Measurements from ENCODE around the gene MBD5.
A peak's percentile ranks its signal among the peaks of the same experiment; 100 is the strongest.
"Not testable (repeated sequence)": the region's sequence is repeated elsewhere in the genome, so short reads cannot be mapped to it uniquely, and the experiment has no call there.

MBD5 gene

DNA sequence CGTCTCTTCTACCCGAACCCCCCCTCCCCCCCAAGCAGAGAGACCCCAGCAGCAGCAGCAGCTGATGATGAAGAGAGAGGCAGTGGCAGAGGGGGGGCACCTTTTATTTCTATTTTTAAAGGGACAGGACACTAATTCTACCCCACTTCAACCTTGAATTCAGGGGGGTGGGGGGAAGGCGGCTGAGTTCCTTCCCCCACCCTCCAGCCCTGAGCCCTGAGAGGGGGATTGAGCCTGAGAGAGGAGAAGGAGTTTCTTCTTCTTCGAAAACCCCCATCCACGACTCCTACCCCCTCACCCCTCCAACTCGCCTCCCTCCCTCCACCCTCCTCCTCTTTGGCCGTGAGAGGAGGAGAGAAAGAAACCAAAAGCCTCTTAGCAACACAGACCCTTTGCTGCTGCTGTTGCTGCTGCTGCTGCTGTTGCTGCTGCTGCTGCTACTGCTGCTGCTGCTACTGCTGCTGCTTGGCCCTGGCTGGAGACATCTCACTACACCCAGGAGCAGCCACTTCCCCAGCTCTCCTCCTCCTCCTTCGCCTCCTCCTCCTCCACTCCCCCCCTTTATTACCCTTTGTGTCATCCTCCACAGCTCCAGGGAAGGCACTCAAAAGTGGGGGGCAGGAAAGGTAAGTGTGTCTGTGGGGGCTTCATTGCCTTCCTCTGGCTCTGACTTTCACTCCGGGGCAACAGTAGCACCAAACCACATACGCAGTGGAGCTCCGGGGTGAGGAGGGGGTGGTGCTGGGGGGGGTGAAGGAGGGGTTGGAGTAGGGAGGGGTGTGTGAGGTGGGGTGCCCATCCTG lies at the start of gene MBD5:
TSS of gene MBD5 (plus strand) at position 33 of the 803 bp plus-strand sequence.
- peak; percentile 22 for DNase-seq (ENCODE audit: low spot score)
- TF ChIP-seq, protein P1, sequence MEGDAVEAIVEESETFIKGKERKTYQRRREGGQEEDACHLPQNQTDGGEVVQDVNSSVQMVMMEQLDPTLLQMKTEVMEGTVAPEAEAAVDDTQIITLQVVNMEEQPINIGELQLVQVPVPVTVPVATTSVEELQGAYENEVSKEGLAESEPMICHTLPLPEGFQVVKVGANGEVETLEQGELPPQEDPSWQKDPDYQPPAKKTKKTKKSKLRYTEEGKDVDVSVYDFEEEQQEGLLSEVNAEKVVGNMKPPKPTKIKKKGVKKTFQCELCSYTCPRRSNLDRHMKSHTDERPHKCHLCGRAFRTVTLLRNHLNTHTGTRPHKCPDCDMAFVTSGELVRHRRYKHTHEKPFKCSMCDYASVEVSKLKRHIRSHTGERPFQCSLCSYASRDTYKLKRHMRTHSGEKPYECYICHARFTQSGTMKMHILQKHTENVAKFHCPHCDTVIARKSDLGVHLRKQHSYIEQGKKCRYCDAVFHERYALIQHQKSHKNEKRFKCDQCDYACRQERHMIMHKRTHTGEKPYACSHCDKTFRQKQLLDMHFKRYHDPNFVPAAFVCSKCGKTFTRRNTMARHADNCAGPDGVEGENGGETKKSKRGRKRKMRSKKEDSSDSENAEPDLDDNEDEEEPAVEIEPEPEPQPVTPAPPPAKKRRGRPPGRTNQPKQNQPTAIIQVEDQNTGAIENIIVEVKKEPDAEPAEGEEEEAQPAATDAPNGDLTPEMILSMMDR (IDR thresholded peaks at IDR 0.05; ENCODE audit: extremely low read depth, missing control alignments), result no peak

DNA sequence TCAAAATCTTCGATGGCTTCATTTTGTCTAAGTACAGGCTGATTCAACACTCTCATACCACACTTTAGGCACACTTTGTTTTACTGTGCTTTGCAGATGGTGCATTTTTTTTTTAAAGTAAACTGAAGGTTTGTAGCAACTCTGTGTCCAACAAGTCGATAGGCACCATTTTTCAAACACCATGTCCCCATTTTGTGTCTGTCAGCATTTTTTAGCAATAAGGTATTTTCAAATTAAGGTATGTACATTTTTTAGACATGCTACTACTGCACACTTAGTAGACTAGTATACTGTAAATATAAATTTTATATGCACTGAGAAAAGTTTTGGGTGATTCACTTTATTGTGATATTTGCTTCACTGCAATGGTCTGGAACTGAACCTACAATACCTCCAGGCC lies 44.8 kb upstream of the MBD5 start:
- no peak for DNase-seq (ENCODE audit: low spot score)
- TF ChIP-seq, protein P1 (IDR thresholded peaks at IDR 0.05; ENCODE audit: extremely low read depth, missing control alignments), result no peak

DNA sequence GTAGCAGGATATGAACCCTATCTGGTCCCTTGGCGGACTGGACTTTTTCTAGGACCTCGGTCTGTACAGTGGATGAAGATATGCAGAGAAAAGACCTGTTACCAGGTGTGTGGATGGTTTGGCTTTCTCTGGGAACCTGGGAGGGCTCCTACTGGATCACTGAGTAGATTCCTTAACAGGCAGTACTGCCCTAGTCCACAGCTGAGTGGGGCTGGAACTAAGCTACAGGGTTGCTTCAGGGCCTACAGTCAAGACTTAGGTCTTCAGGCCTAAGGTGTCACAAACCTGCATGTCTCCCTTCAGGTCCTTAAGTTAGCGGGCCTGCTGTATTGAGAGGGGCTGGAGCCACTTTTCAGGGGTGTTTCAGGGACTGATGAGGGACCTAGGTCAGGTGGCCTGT lies 43.2 kb upstream of the MBD5 start:
- TF ChIP-seq, protein P1 (IDR thresholded peaks at IDR 0.05; ENCODE audit: extremely low read depth, missing control alignments), result no peak
- no peak for DNase-seq (ENCODE audit: low spot score)

GRCh38 chr2:147980940-147981528 lies 39.9 kb upstream of the MBD5 start:
- TF ChIP-seq, protein P1 (IDR thresholded peaks at IDR 0.05; ENCODE audit: extremely low read depth, missing control alignments), result no peak
- no peak for DNase-seq (ENCODE audit: low spot score)

DNA sequence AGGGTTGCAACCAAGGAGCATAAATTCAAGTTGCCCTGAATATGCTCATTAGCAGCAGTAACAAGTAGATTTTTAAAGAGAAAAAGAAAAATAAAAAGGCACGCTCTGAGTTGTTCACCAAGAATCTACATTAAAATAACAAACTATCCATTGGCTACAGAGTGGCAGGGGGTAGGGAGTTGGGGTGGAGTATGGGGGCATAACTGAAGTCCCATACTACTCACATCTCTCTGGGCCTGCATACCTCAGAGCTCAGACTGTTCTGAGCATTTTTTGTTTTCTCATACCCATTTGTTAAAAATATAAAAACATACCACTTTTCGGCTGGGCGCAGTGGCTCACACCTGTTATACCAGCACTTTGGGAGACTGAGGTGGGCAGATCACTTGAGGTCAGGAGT lies 31.8 kb upstream of the MBD5 start:
- TF ChIP-seq, protein P1 (IDR thresholded peaks at IDR 0.05; ENCODE audit: extremely low read depth, missing control alignments), result no peak
- no peak for DNase-seq (ENCODE audit: low spot score)

DNA sequence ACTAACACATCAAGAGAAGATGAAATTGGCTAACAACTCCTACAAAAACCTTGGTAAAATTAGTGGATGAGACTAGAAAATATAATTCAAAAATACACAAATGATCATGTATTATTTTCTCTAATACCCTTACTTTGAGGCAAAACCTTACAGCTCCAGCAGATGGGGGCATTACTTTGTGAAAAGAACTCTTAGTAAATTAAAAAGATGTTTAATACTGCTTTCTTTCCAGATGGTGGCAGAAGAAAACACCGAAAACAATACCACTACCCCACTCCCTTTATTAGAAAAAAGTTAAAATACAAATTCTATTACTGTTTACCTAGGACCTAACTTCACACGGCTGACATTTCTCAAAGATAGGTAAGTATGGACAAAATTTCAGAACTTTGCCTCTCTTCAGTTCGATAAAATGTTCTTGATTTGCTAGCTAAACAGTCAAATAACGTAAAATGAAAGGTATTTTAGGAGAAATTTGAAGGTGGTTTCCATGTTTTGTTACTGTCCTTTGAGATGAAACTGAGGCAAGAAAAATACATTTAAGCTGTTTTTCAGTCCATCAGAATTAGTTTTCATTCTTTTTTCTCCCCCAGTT lies 31.0 kb upstream of the MBD5 start:
- DNase-seq (ENCODE audit: low spot score), result peak; percentile 51
- TF ChIP-seq, protein P1 (IDR thresholded peaks at IDR 0.05; ENCODE audit: extremely low read depth, missing control alignments), result peak; percentile 37

DNA sequence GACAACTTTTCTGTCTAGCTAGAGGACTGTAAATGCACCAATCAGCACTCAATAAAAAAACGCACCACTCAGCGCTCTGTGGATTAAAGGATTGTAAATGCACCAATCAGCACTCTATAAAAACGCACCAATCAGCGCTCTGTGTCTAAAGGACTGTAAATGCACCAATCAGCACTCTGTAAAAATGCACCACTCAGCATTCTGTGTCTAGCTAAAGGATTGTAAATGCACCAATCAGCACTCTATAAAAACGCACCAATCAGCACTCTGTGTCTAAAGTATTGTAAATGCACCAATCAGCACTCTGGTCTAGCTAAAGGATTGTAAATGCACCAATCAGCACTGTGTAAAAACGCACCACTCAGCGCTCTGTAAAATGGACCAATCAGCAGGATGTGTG lies 25.9 kb upstream of the MBD5 start:
- DNase-seq (ENCODE audit: low spot score), result not testable (repeated sequence)

All from GM20000 (cell line).